T-cell (primary cell): ENCODE results near the gene KCNIP1. TPM values are rescaled to one million over a fixed set of nuclear protein-coding genes. Genes with fewer than 3 reads are reported as not detected.

ENCODE experiments used
- ATAC-seq, 4 experiments: fragments of 200-7000 bp in 3 of 4; fragments of 150-1000 bp in 1 of 4; cut with Tn5 transposase; replicated peaks in 1 of 4; 1 replicate in 3 of 4; 2 replicates in 1 of 4; pipeline ENCODE4 v1.10.0; 2021; ENCODE audit warnings: moderate library complexity in 3 of 4, mild to moderate bottlenecking in 2 of 4, moderate number of reproducible peaks in 1 of 4
- CTCF ChIA-PET, 2 donors: fragments of 300-600 bp; sonication (Branson Sonifier 250); formaldehyde crosslinking; loops; one replicate each; lab custom pipeline; 2022; ENCODE audit warnings: antibody characterized with exemption in 2 of 2; lab: Charles Lee
- POLR2A ChIA-PET, 2 donors: fragments of 300-600 bp; sonication (Branson Sonifier 250); formaldehyde crosslinking; loops; one replicate each; lab custom pipeline; 2022; ENCODE audit warnings: antibody characterized with exemption in 2 of 2; lab: Charles Lee
- DNase-seq, 35 experiments: peaks; one replicate each; pipeline versions ENCODE4 v3.0.0 to v3.0.0-alpha.2; 2013 to 2023
- H3K27ac ChIP-seq: one replicate; pipeline ENCODE4 v1.5.1; 2013; ENCODE audit warnings: low read length
- H3K27me3 ChIP-seq, 2 experiments: replicated peaks in 1 of 2; 1 replicate in 1 of 2; 2 replicates in 1 of 2; pipeline versions ENCODE4 v1.6.1 to v1.7.0; 2013; ENCODE audit warnings: low read length in 1 of 2, mixed read lengths in 1 of 2; ENCODE audit not compliant: control insufficient read depth in 2 of 2, insufficient read depth in 2 of 2; ENCODE audit errors: extremely low read depth in 1 of 2
- H3K36me3 ChIP-seq, 2 donors: 1 replicate in 1 of 2; 2 replicates in 1 of 2; pipeline versions ENCODE4 v1.6.1 to v1.7.0; 2013; ENCODE audit warnings: low read length in 1 of 2; ENCODE audit not compliant: control insufficient read depth in 2 of 2, insufficient read depth in 1 of 2; ENCODE audit errors: extremely low read depth in 1 of 2
- H3K4me1 ChIP-seq, 2 experiments: 1 replicate in 1 of 2; 2 replicates in 1 of 2; pipeline versions ENCODE4 v1.6.1 to v1.7.0; 2013; ENCODE audit warnings: low read length in 2 of 2, mixed read lengths in 1 of 2; ENCODE audit not compliant: insufficient read depth in 2 of 2, control insufficient read depth in 1 of 2; ENCODE audit errors: extremely low read depth in 1 of 2
- H3K4me3 ChIP-seq, 2 donors: 1 replicate in 1 of 2; 2 replicates in 1 of 2; pipeline versions ENCODE4 v1.5.1 to v1.7.0; 2013; ENCODE audit warnings: mild to moderate bottlenecking in 2 of 2, low read length in 1 of 2, moderate library complexity in 1 of 2; ENCODE audit not compliant: control insufficient read depth in 1 of 2; ENCODE audit errors: extremely low read depth in 1 of 2
- H3K9me3 ChIP-seq: 2 replicates; pipeline ENCODE4 v1.7.0; 2013
- H3K27ac Mint-ChIP-seq, 2 donors: one replicate each; pipeline ENCODE4 v1.8.0; 2020 to 2021; ENCODE audit warnings: mild to moderate bottlenecking in 2 of 2, mixed read lengths in 2 of 2
- H3K27me3 Mint-ChIP-seq, 2 donors: one replicate each; pipeline ENCODE4 v1.8.0; 2021 to 2022; ENCODE audit warnings: mixed read lengths in 2 of 2
- H3K36me3 Mint-ChIP-seq: one replicate; pipeline ENCODE4 v1.8.0; 2021; ENCODE audit warnings: mixed read lengths
- H3K4me1 Mint-ChIP-seq, 3 donors: one replicate each; pipeline ENCODE4 v1.8.0; 2020 to 2022; ENCODE audit warnings: mixed read lengths in 3 of 3, mild to moderate bottlenecking in 1 of 3
- H3K4me3 Mint-ChIP-seq, 3 donors: one replicate each; pipeline ENCODE4 v1.8.0; 2020 to 2022; ENCODE audit warnings: mild to moderate bottlenecking in 3 of 3, mixed read lengths in 3 of 3, moderate library complexity in 3 of 3
- H3K9me3 Mint-ChIP-seq, 3 donors: one replicate each; pipeline ENCODE4 v1.8.0; 2020 to 2022; ENCODE audit warnings: mixed read lengths in 3 of 3
- WGBS: methylation state at CpG from one replicate; pipeline ENCODE4 v1.1.5; 2013; ENCODE audit warnings: missing lambda C conversion rate; ENCODE audit not compliant: insufficient coverage; 5-methylcytosine and 5-hydroxymethylcytosine counted together
- total RNA-seq, 35 experiments: library from RNA in 6 of 35; stranded (reverse) in 6 of 35; fragments of 120-200 nt in 1 of 35; gene quantifications; one replicate each; pipeline versions ENCODE4 v1.2.1 to v1.2.4 and lab custom pipeline; 2013 to 2026

KCNIP1 gene
- total RNA-seq, 5 donors from 2014 or later (not counting 1 experiment from before 2014, with no cell fraction given), result not detected

- ATAC-seq (no peak), DNase-seq (no peak)
- Mint-ChIP-seq H3K36me3 (no peaks in the 10 kb centered on the region), H3K4me1 (no peaks in the 10 kb centered on the region), H3K4me3 (no peak overlapping the region), H3K27ac (no peak overlapping the region), H3K27me3 (peaks cover 9 to 12% of the 10 kb centered on the region in 2 donors), H3K9me3 (no peaks in the 10 kb centered on the region)
- Histone ChIP-seq H3K27me3 (peaks cover 0 to 6% of the 10 kb centered on the region in 2 experiments), H3K4me1 (no peaks in the 10 kb centered on the region), H3K4me3 (no peak overlapping the region), H3K27ac (no peak overlapping the region), H3K9me3 (no peaks in the 10 kb centered on the region), H3K36me3 (no peaks in the 10 kb centered on the region)
- ChIA-PET POLR2A (no interaction called here), CTCF (no interaction called here)
- WGBS, result 80% methylated on average over 3 of the region's 5 CpGs
Observed at GRCh38 chr5:170519549-170519948, 15.7 kb downstream of the KCNIP1 start.

- Histone ChIP-seq H3K4me3 (no peak overlapping the region), H3K36me3 (no peaks in the 10 kb centered on the region), H3K27ac (no peak overlapping the region), H3K27me3 (peaks cover 0 to 11% of the 10 kb centered on the region in 2 experiments), H3K4me1 (no peaks in the 10 kb centered on the region), H3K9me3 (no peaks in the 10 kb centered on the region)
- no peaks in the 10 kb centered on the region for H3K4me1 Mint-ChIP-seq
- POLR2A ChIA-PET, result no interaction called here
- 83% methylated on average over 5 of the region's 6 CpGs for WGBS
- peaks cover 11 to 12% of the 10 kb centered on the region in 2 donors for H3K27me3 Mint-ChIP-seq
- DNase-seq, result no peak
- H3K9me3 Mint-ChIP-seq, result no peaks in the 10 kb centered on the region
- H3K27ac Mint-ChIP-seq, result no peak overlapping the region
- no peak overlapping the region for H3K4me3 Mint-ChIP-seq
- CTCF ChIA-PET, result no interaction called here
- no peaks in the 10 kb centered on the region for H3K36me3 Mint-ChIP-seq
- ATAC-seq, result no peak
Observed at GRCh38 chr5:170520372-170520771, 16.6 kb downstream of the KCNIP1 start.

- POLR2A ChIA-PET, result no interaction called here
- WGBS, result 63% methylated on average over 5 of the region's 10 CpGs
Observed at GRCh38 chr5:170522211-170523141, 18.7 kb downstream of the KCNIP1 start.

GRCh38 chr5:170523142-170523551, 19.3 kb downstream of the KCNIP1 start:
- ATAC-seq, result no peak
- no peak for DNase-seq
- no peaks in the 10 kb centered on the region for H3K36me3 ChIP-seq

More at GRCh38 chr5:170522211-170523141, 18.7 kb downstream of the KCNIP1 start:
- Histone ChIP-seq H3K36me3 (no peaks in the 10 kb centered on the region), H3K27ac (no peak overlapping the region), H3K4me3 (no peak overlapping the region), H3K9me3 (no peaks in the 10 kb centered on the region), H3K4me1 (no peaks in the 10 kb centered on the region), H3K27me3 (peaks cover 0 to 15% of the 10 kb centered on the region in 2 experiments)
- H3K4me1 Mint-ChIP-seq, result no peaks in the 10 kb centered on the region
- CTCF ChIA-PET, result no interaction called here
- H3K9me3 Mint-ChIP-seq, result no peaks in the 10 kb centered on the region
- H3K4me3 Mint-ChIP-seq, result no peak overlapping the region
- peaks cover 11 to 12% of the 10 kb centered on the region in 2 donors for H3K27me3 Mint-ChIP-seq
- no peaks in the 10 kb centered on the region for H3K36me3 Mint-ChIP-seq
- DNase-seq, result no peak
- H3K27ac Mint-ChIP-seq, result no peak overlapping the region
- no peak for ATAC-seq

GRCh38 chr5:170523830-170524229, 20.0 kb downstream of the KCNIP1 start:
- WGBS, result 73% methylated on average over 2 of the region's 2 CpGs
- CTCF ChIA-PET, result no interaction called here
- no peaks in the 10 kb centered on the region for H3K36me3 ChIP-seq
- DNase-seq, result no peak
- H3K27me3 ChIP-seq, result peaks cover 0 to 15% of the 10 kb centered on the region in 2 experiments
- no peaks in the 10 kb centered on the region for H3K36me3 Mint-ChIP-seq
- no peak for ATAC-seq
- no peak overlapping the region for H3K4me3 ChIP-seq
- no peaks in the 10 kb centered on the region for H3K9me3 ChIP-seq
- no peaks in the 10 kb centered on the region for H3K4me1 Mint-ChIP-seq
- H3K9me3 Mint-ChIP-seq, result no peaks in the 10 kb centered on the region
- POLR2A ChIA-PET, result no interaction called here
- H3K4me1 ChIP-seq, result no peaks in the 10 kb centered on the region
- no peak overlapping the region for H3K27ac ChIP-seq
- H3K27ac Mint-ChIP-seq, result no peak overlapping the region
- H3K27me3 Mint-ChIP-seq, result peaks cover 11 to 12% of the 10 kb centered on the region in 2 donors
- no peak overlapping the region for H3K4me3 Mint-ChIP-seq

More at GRCh38 chr5:170523142-170523551, 19.3 kb downstream of the KCNIP1 start:
- Histone ChIP-seq H3K9me3 (no peaks in the 10 kb centered on the region), H3K27ac (no peak overlapping the region), H3K4me1 (no peaks in the 10 kb centered on the region), H3K27me3 (peaks cover 0 to 15% of the 10 kb centered on the region in 2 experiments), H3K4me3 (no peak overlapping the region)
- Mint-ChIP-seq H3K36me3 (no peaks in the 10 kb centered on the region), H3K4me1 (no peaks in the 10 kb centered on the region), H3K27me3 (peaks cover 11 to 12% of the 10 kb centered on the region in 2 donors), H3K27ac (no peak overlapping the region), H3K4me3 (no peak overlapping the region), H3K9me3 (no peaks in the 10 kb centered on the region)
- CTCF ChIA-PET, result no interaction called here
- WGBS, result 61% methylated on average over 8 of the region's 10 CpGs
- POLR2A ChIA-PET, result no interaction called here

GRCh38 chr5:170524576-170524975, 20.8 kb downstream of the KCNIP1 start:
- H3K27ac Mint-ChIP-seq, result no peak overlapping the region
- no peak overlapping the region for H3K27ac ChIP-seq
- no peaks in the 10 kb centered on the region for H3K4me1 ChIP-seq
- no peak for DNase-seq
- H3K4me3 ChIP-seq, result no peak overlapping the region
- H3K4me1 Mint-ChIP-seq, result no peaks in the 10 kb centered on the region
- no peaks in the 10 kb centered on the region for H3K9me3 ChIP-seq
- CTCF ChIA-PET, result no interaction called here
- ATAC-seq, result no peak
- no peaks in the 10 kb centered on the region for H3K9me3 Mint-ChIP-seq
- H3K36me3 Mint-ChIP-seq, result no peaks in the 10 kb centered on the region
- H3K4me3 Mint-ChIP-seq, result no peak overlapping the region
- H3K27me3 Mint-ChIP-seq, result peaks cover 7 to 11% of the 10 kb centered on the region in 2 donors
- POLR2A ChIA-PET, result no interaction called here
- no peaks in the 10 kb centered on the region for H3K36me3 ChIP-seq
- H3K27me3 ChIP-seq, result peaks cover 0 to 19% of the 10 kb centered on the region in 2 experiments
- no CpG with 5 or more reads among the region's 3 CpGs for WGBS
